ENCODE data around the gene ISG15. TPM values are rescaled to one million over a fixed set of nuclear protein-coding genes. Genes with fewer than 3 reads are reported as not detected.
A peak's percentile ranks its signal among the peaks of the same experiment; 100 is the strongest.

The ISG15 gene
- total and polyA plus RNA-seq, 9 of the 15 experiments (the other 6 are each of a cell fraction or from before 2014, with no cell fraction given): 0.40 to 58.3 (median 12.2) TPM

GRCh38 chr1:1033009-1033587, 19.8 kb downstream of the ISG15 start (continued):
- TF ChIP-seq, protein P1, sequence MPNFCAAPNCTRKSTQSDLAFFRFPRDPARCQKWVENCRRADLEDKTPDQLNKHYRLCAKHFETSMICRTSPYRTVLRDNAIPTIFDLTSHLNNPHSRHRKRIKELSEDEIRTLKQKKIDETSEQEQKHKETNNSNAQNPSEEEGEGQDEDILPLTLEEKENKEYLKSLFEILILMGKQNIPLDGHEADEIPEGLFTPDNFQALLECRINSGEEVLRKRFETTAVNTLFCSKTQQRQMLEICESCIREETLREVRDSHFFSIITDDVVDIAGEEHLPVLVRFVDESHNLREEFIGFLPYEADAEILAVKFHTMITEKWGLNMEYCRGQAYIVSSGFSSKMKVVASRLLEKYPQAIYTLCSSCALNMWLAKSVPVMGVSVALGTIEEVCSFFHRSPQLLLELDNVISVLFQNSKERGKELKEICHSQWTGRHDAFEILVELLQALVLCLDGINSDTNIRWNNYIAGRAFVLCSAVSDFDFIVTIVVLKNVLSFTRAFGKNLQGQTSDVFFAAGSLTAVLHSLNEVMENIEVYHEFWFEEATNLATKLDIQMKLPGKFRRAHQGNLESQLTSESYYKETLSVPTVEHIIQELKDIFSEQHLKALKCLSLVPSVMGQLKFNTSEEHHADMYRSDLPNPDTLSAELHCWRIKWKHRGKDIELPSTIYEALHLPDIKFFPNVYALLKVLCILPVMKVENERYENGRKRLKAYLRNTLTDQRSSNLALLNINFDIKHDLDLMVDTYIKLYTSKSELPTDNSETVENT (CRISPR knock-in tag; IDR thresholded peaks at IDR 0.05): no peak
- TF ChIP-seq, protein P2, sequence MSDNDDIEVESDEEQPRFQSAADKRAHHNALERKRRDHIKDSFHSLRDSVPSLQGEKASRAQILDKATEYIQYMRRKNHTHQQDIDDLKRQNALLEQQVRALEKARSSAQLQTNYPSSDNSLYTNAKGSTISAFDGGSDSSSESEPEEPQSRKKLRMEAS (CRISPR knock-in tag; IDR thresholded peaks at IDR 0.05): peak; percentile 44
- no peak for TF ChIP-seq ZBTB43 (CRISPR knock-in tag; IDR thresholded peaks at IDR 0.05)
- TF ChIP-seq, protein P3, sequence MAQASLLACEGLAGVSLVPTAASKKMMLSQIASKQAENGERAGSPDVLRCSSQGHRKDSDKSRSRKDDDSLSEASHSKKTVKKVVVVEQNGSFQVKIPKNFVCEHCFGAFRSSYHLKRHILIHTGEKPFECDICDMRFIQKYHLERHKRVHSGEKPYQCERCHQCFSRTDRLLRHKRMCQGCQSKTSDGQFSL (CRISPR knock-in tag; IDR thresholded peaks at IDR 0.05): no peak
- TF ChIP-seq, protein P3 (tag; IDR thresholded peaks at IDR 0.05): no peak
